ENCODE measurements around the gene ABCB11. TPM values are rescaled to one million over a fixed set of nuclear protein-coding genes. Genes with fewer than 3 reads are reported as not detected.

The ABCB11 gene
- total RNA-seq, 6 experiments from 2014 or later = 21.3 to 128 (median 54.8) TPM

DNA sequence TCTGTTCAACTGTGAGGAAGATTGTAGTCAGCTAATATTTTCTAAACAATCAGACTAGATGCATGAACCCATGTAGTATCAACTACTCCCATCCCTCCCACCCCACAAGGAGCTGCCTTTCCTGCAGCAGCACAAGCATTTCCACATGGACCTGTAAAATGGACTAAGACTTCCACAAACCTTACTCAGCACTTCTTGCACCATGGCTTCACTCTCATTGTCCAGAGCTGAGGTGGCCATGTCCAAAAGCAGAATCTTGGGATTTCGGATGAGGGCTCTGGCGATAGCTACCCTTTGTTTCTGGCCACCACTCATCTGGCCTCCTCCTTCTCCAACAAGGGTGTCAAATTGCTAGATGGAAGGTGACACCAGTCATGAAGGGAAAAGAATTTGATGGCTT, 61.3 kb downstream of the ABCB11 start:
- H3K27ac ChIP-seq = no peak overlapping the region
- H3K4me3 ChIP-seq = no peak overlapping the region
- H3K36me3 ChIP-seq = peaks cover 0 to 63% (median 21%) of the 10 kb centered on the region in 4 donors
- H3K27me3 ChIP-seq = no peaks in the 10 kb centered on the region
- H3K4me1 ChIP-seq = peaks cover 0 to 26% (median 7%) of the 10 kb centered on the region in 4 donors
- intact Hi-C loops (cut with DNase I) = no loop called here
- DNase-seq = no peak
- 80% methylated on average over 1 of the region's 2 CpGs for WGBS (ENCODE audit: insufficient coverage, low coverage, low lambda C conversion rate, missing lambda C conversion rate)
- H3K9me3 ChIP-seq = no peaks in the 10 kb centered on the region
- TF ChIP-seq, protein P1, sequence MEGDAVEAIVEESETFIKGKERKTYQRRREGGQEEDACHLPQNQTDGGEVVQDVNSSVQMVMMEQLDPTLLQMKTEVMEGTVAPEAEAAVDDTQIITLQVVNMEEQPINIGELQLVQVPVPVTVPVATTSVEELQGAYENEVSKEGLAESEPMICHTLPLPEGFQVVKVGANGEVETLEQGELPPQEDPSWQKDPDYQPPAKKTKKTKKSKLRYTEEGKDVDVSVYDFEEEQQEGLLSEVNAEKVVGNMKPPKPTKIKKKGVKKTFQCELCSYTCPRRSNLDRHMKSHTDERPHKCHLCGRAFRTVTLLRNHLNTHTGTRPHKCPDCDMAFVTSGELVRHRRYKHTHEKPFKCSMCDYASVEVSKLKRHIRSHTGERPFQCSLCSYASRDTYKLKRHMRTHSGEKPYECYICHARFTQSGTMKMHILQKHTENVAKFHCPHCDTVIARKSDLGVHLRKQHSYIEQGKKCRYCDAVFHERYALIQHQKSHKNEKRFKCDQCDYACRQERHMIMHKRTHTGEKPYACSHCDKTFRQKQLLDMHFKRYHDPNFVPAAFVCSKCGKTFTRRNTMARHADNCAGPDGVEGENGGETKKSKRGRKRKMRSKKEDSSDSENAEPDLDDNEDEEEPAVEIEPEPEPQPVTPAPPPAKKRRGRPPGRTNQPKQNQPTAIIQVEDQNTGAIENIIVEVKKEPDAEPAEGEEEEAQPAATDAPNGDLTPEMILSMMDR (IDR thresholded peaks at IDR 0.05) = no peak
- no peak for TF ChIP-seq POLR2A (IDR thresholded peaks at IDR 0.05)
- ATAC-seq = no peak

DNA sequence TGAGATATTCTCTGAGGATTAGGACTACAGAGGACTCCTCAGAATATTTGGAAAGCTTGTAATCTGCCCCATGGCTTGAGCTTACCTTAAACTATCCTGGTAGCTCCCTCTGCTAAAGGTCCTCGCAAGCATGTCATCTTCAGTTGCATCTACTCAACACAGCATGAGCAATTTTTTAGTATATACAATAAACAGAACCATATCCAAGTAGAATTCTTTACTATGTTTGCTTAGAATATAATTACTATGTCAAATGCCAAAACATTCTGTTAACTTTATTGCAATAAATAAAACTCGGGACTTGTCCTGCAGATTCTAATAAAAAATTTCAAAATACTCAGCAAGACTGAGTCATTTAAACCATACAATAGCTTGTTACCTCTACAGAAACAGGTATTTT, 62.8 kb downstream of the ABCB11 start:
- Histone ChIP-seq H3K9me3 (no peaks in the 10 kb centered on the region), H3K27me3 (no peaks in the 10 kb centered on the region), H3K27ac (no peak overlapping the region), H3K4me3 (no peak overlapping the region), H3K4me1 (peaks cover 0 to 36% (median 12%) of the 10 kb centered on the region in 4 donors), H3K36me3 (peaks cover 0 to 53% (median 15%) of the 10 kb centered on the region in 4 donors)
- DNase-seq = no peak
- ATAC-seq = no peak
- intact Hi-C loops (cut with DNase I) = no loop called here
- TF ChIP-seq, protein P1 (IDR thresholded peaks at IDR 0.05) = no peak
- TF ChIP-seq POLR2A (IDR thresholded peaks at IDR 0.05) = no peak
- 92% methylated on average over 2 of the region's 2 CpGs for WGBS (ENCODE audit: insufficient coverage, low coverage, low lambda C conversion rate, missing lambda C conversion rate)

DNA sequence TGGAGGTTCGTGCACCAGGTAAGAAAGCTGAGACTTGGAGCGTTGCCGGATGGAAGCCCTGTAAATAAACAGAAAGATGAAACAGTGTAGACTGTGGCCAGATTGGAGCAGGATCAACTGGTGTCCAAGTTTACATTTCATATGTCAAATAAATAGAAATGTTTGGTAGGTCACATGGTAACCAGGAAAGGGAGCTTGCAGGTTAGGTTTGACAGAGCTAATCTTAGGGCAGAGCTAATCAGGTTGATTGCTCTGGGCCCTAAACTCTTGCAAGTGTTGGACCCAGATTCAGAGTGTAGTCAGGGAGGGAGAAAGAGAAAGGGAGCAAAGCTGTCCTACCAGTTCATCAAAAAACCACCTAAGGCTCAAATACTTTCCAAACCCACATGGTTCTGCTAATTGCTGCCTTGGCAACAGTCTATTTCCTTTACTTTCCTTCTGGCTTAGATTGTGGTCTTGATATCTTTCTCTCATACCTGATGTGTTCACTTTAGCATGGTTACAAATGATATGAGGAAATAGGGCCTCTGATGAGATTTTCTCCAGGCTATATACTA, 66.8 kb downstream of the ABCB11 start:
- DNase-seq (peak; percentile 53 to 59 (median 58)), ATAC-seq (peak; percentile 60 to 87 (median 73))
- peaks cover 0 to 33% (median 11%) of the 10 kb centered on the region in 4 donors for H3K36me3 ChIP-seq
- peaks cover 0 to 36% (median 15%) of the 10 kb centered on the region in 4 donors for H3K4me1 ChIP-seq
- H3K9me3 ChIP-seq = no peaks in the 10 kb centered on the region
- H3K27ac ChIP-seq = peak overlapping the region in 1 of 3 donors; percentile 9
- H3K4me3 ChIP-seq = no peak overlapping the region
- 40% methylated on average over 3 of the region's 3 CpGs for WGBS (ENCODE audit: insufficient coverage, low coverage, low lambda C conversion rate, missing lambda C conversion rate)
- intact Hi-C loops (cut with DNase I) = no loop called here
- no peaks in the 10 kb centered on the region for H3K27me3 ChIP-seq
- TF ChIP-seq POLR2A (IDR thresholded peaks at IDR 0.05) = no peak
- TF ChIP-seq, protein P1 (IDR thresholded peaks at IDR 0.05) = no peak

DNA sequence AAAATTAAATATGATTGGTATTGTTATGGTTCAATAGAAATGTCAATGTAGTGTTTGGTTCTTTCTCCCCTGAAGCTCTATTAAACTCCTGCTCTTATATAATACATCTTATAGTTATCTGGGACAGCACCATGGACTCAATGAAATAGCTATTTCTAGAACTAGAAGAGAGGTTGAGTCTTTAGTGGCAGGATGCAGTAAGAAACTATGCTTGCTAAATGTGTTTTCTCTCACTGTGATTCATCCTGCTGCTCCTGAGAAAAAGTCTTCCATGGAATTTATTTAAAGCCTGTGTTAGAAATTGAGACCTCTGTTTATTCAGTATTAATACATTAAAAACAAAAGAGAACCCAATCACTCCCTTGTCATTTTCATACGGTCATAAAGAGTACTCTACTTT, 68.5 kb downstream of the ABCB11 start:
- intact Hi-C loops (cut with DNase I) = no loop called here
- peaks cover 0 to 36% (median 12%) of the 10 kb centered on the region in 4 donors for H3K36me3 ChIP-seq
- WGBS (ENCODE audit: insufficient coverage, low coverage, low lambda C conversion rate, missing lambda C conversion rate) = 64% methylated on average over 1 of the region's 1 CpG
- H3K27me3 ChIP-seq = no peaks in the 10 kb centered on the region
- TF ChIP-seq, protein P1 (IDR thresholded peaks at IDR 0.05) = no peak
- TF ChIP-seq POLR2A (IDR thresholded peaks at IDR 0.05) = no peak
- DNase-seq (no peak), ATAC-seq (no peak)
- H3K9me3 ChIP-seq = no peaks in the 10 kb centered on the region
- no peak overlapping the region for H3K27ac ChIP-seq
- no peak overlapping the region for H3K4me3 ChIP-seq
- H3K4me1 ChIP-seq = peaks cover 0 to 32% (median 15%) of the 10 kb centered on the region in 4 donors
